Neural cell (in vitro differentiated cells): ENCODE measurements around the gene NOSIP.

Experiments used
- EP300 ChIP-seq: fragments of 450-650 bp; conservative IDR thresholded peaks from 2 replicates; pipeline ENCODE4 v1.6.1; 2014; ENCODE audit warnings: antibody characterized with exemption, mild to moderate bottlenecking, moderate library complexity; ENCODE audit not compliant: poor library complexity, severe bottlenecking
- EZH2 ChIP-seq: fragments of 200-600, 300-800 bp; shearing (Covaris generic), sonication (generic); IDR thresholded peaks from 2 replicates; pipeline ENCODE4 v1.6.1; 2014; ENCODE audit warnings: antibody characterized with exemption, low read length, borderline replicate concordance, mild to moderate bottlenecking; ENCODE audit not compliant: insufficient read depth, poor library complexity, severe bottlenecking
- RAD21 ChIP-seq: fragments of 450-650 bp; conservative IDR thresholded peaks from 2 replicates; pipeline ENCODE4 v1.6.1; 2014; ENCODE audit warnings: antibody characterized with exemption, mild to moderate bottlenecking, moderate library complexity
- TF ChIP-seq, protein P1 (sequence below): fragments of 450-650 bp; IDR thresholded peaks from 2 replicates; pipeline ENCODE4 v1.5.1; 2014; ENCODE audit warnings: antibody characterized with exemption, mild to moderate bottlenecking, moderate library complexity; ENCODE audit not compliant: poor library complexity, severe bottlenecking

DNA sequence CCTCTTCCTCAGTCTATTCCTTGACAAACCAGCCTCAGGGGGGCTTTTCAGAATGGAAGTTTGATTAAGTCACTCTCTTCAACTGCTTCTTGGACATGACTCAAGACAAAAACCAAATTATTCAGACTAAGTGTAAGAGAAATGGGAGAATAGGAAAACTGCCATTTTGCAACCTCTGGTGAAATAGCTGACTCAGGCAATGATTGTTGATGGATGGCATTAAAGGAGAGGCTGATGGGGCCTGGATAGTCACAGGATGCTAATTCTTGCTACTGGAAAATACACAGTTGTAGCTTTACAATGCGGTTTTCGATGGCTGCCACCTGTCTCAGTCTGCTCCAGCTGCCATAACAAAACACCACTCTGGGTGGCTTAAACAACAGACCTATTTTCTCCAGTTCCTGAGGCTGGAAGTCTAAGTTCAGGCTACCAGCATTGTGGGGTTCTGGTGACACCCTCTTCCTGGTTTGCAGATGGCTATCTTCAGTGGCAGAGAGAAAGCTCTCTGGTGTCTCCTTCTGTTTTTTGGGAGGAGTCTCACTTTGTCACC lies 6.1 kb downstream of the NOSIP start:
- TF ChIP-seq EP300 (no peak), EZH2 (no peak), RAD21 (no peak)
- TF ChIP-seq, protein P1, sequence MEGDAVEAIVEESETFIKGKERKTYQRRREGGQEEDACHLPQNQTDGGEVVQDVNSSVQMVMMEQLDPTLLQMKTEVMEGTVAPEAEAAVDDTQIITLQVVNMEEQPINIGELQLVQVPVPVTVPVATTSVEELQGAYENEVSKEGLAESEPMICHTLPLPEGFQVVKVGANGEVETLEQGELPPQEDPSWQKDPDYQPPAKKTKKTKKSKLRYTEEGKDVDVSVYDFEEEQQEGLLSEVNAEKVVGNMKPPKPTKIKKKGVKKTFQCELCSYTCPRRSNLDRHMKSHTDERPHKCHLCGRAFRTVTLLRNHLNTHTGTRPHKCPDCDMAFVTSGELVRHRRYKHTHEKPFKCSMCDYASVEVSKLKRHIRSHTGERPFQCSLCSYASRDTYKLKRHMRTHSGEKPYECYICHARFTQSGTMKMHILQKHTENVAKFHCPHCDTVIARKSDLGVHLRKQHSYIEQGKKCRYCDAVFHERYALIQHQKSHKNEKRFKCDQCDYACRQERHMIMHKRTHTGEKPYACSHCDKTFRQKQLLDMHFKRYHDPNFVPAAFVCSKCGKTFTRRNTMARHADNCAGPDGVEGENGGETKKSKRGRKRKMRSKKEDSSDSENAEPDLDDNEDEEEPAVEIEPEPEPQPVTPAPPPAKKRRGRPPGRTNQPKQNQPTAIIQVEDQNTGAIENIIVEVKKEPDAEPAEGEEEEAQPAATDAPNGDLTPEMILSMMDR, result no peak
